WERI-Rb-1 (cell line): Measurements from ENCODE around the gene OR8B8.
"Not testable (repeated sequence)": the region's sequence is repeated elsewhere in the genome, so short reads cannot be mapped to it uniquely, and the experiment has no call there.

Source experiments
- DNase-seq: peaks from one replicate; pipeline ENCODE4 v3.0.0-alpha.2; 2020
- H3K27ac ChIP-seq: fragments of 250-450 bp; sonication (Bioruptor Pico); 2 replicates; pipeline ENCODE4 v1.5.1; 2020; ENCODE audit warnings: mild to moderate bottlenecking, moderate library complexity
- H3K27me3 ChIP-seq: fragments of 250-450 bp; sonication (Bioruptor Pico); 2 replicates; pipeline ENCODE4 v1.5.1; 2021; ENCODE audit warnings: mild to moderate bottlenecking, low read depth, moderate library complexity; ENCODE audit not compliant: insufficient read depth, severe bottlenecking
- H3K36me3 ChIP-seq: fragments of 250-450 bp; sonication (Bioruptor Pico); 2 replicates; pipeline ENCODE4 v1.5.1; 2020; ENCODE audit warnings: mild to moderate bottlenecking, moderate library complexity
- H3K4me3 ChIP-seq: 2 replicates; pipeline ENCODE4 v1.5.1; 2011; ENCODE audit warnings: low read depth, mild to moderate bottlenecking, control low read depth, low read length
- H3K9me3 ChIP-seq: fragments of 250-450 bp; sonication (Bioruptor Pico); 2 replicates; pipeline ENCODE4 v1.5.1; 2021; ENCODE audit warnings: mild to moderate bottlenecking, moderate library complexity; ENCODE audit not compliant: severe bottlenecking
- CTCF ChIP-seq: IDR thresholded peaks from 2 replicates; pipeline ENCODE4 v1.5.1; 2011; ENCODE audit warnings: low read depth, mild to moderate bottlenecking, control low read depth, inconsistent platforms, low read length

OR8B8 gene

GRCh38 chr11:124467381-124467927 is 22.0 kb upstream of the OR8B8 start:
- no peak for DNase-seq
- no peak for TF ChIP-seq CTCF
- Histone ChIP-seq H3K27ac (no peak overlapping the region), H3K36me3 (no peaks in the 10 kb centered on the region), H3K9me3 (no peaks in the 10 kb centered on the region), H3K27me3 (no peaks in the 10 kb centered on the region), H3K4me3 (no peak overlapping the region)

DNA sequence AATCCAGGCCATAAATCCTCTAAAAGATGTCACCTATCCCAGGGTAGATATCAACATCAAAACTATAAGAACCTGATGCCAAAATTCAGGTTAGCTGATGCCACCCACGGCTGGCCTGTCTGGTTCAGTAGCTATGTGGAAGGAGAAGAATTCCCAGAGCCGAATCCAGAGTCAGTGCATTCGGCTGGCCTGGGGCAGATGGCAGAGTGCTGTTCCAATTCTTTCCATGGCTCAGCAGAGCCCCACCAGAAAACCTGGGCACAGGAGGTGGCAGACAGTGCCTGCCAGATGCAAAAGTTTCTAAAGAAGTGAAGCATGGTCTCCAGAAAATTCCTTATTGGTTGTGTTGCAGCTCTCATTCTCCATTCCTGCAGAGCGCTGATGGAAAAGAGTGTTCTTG is 19.9 kb upstream of the OR8B8 start:
- no peaks in the 10 kb centered on the region for H3K36me3 ChIP-seq
- no peak for TF ChIP-seq CTCF
- no peak overlapping the region for H3K4me3 ChIP-seq
- no peak overlapping the region for H3K27ac ChIP-seq
- no peaks in the 10 kb centered on the region for H3K27me3 ChIP-seq
- H3K9me3 ChIP-seq = no peaks in the 10 kb centered on the region
- DNase-seq = no peak

- Histone ChIP-seq H3K27me3 (no peaks in the 10 kb centered on the region), H3K27ac (no peak overlapping the region), H3K36me3 (no peaks in the 10 kb centered on the region), H3K9me3 (peaks cover 3% of the 10 kb centered on the region), H3K4me3 (no peak overlapping the region)
- DNase-seq = no peak
- TF ChIP-seq CTCF = 0 out of 2 replicates have a peak, but pooled peaks have one; percentile 5
Measured at GRCh38 chr11:124463990-124464389, 18.5 kb upstream of the OR8B8 start.

GRCh38 chr11:124463324-124463723 is 17.8 kb upstream of the OR8B8 start:
- H3K27ac ChIP-seq = no peak overlapping the region
- DNase-seq = no peak
- no peaks in the 10 kb centered on the region for H3K36me3 ChIP-seq
- H3K27me3 ChIP-seq = no peaks in the 10 kb centered on the region
- H3K4me3 ChIP-seq = no peak overlapping the region
- no peak for TF ChIP-seq CTCF
- peaks cover 3% of the 10 kb centered on the region for H3K9me3 ChIP-seq

DNA sequence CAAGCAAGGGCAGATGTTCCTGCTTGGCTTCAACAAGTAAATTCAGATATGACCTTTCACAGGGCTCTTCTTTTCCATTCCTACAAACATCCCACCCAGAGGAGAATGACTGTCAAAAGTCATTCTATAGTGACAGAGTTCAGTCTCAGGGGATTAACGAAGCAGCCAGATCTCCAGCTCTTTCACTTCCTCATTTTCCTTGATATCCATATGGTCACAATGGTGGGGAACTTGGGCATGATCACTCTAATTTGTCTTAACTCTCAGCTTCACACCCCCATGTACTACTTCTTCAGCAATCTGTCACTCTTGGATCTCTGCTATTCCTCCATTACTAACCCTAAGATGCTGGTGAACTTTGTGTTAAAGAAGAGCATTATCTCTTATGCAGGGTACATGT is 15.0 kb upstream of the OR8B8 start:
- Histone ChIP-seq H3K36me3 (no peaks in the 10 kb centered on the region), H3K4me3 (no peak overlapping the region), H3K9me3 (peaks cover 3% of the 10 kb centered on the region), H3K27me3 (no peaks in the 10 kb centered on the region), H3K27ac (no peak overlapping the region)
- TF ChIP-seq CTCF = no peak
- DNase-seq = no peak

DNA sequence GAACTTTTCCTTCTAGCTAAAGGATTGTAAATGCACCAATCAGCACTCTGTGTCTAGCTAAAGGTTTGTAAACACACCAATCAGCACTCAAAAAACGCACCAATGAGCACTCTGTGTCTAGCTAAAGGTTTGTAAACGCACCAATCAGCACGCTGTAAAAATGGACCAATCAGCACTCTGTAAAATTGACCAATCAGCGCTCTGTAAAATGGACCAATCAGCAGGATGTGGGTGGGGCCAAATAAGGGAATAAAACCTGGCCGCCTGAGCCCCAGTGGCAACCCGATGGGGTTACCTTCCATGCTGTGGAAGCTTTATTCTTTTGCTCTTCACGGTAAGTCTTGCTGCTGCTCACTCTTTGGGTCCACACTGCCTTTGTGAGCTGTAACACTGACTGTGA is 13.9 kb upstream of the OR8B8 start:
- H3K27me3 ChIP-seq, H3K4me3 ChIP-seq, H3K9me3 ChIP-seq, H3K27ac ChIP-seq, H3K36me3 ChIP-seq, DNase-seq: not testable (repeated sequence)
